Thyroid gland (tissue), 4 donors: Measurements from ENCODE around the gene TMEM238.

Experiments used
- POLR2A ChIP-seq, 2 donors: fragments of 450-650 bp; IDR thresholded peaks; one replicate each; pipeline ENCODE4 v1.6.1; 2017; ENCODE audit warnings: antibody characterized with exemption in 2 of 2, mild to moderate bottlenecking in 2 of 2, moderate library complexity in 1 of 2
- TF ChIP-seq, protein P1 (sequence below), 6 experiments: fragments of 200-600 bp in 3 of 6; fragments of 450-650 bp in 3 of 6; sonication (generic) in 3 of 6; IDR thresholded peaks; one replicate each; pipeline ENCODE4 v1.5.1; 2016 to 2019; ENCODE audit warnings: antibody characterized with exemption in 6 of 6, mild to moderate bottlenecking in 2 of 6, inconsistent platforms in 1 of 6, moderate library complexity in 1 of 6

DNA sequence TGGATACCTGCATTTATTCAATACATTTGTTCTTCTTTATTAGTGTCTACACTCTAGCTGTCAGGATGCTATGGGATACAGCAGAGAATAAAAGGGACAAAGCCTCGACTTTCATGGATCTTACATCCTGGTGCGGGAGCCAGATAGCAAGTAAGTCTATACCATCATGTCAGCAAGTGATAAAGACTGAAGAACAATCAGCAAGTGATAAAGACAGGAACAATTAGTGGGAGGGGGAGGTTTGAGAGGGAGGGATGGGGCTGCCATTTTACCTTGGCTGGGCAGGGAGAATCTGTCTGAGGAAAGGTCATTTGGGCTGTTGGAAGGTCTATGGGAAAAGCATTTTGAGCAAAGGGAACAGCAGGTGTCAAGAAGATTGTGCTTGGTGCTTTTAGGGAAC lies 26.1 kb upstream of the TMEM238 start:
- TF ChIP-seq, protein P1, sequence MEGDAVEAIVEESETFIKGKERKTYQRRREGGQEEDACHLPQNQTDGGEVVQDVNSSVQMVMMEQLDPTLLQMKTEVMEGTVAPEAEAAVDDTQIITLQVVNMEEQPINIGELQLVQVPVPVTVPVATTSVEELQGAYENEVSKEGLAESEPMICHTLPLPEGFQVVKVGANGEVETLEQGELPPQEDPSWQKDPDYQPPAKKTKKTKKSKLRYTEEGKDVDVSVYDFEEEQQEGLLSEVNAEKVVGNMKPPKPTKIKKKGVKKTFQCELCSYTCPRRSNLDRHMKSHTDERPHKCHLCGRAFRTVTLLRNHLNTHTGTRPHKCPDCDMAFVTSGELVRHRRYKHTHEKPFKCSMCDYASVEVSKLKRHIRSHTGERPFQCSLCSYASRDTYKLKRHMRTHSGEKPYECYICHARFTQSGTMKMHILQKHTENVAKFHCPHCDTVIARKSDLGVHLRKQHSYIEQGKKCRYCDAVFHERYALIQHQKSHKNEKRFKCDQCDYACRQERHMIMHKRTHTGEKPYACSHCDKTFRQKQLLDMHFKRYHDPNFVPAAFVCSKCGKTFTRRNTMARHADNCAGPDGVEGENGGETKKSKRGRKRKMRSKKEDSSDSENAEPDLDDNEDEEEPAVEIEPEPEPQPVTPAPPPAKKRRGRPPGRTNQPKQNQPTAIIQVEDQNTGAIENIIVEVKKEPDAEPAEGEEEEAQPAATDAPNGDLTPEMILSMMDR (IDR thresholded peaks at IDR 0.05), result no peak
- no peak for TF ChIP-seq POLR2A (IDR thresholded peaks at IDR 0.05)
